ENCODE measurements around the gene CASP7. TPM values are rescaled to one million over a fixed set of nuclear protein-coding genes. Genes with fewer than 3 reads are reported as not detected.
A peak's percentile ranks its signal among the peaks of the same experiment; 100 is the strongest.

The CASP7 gene
- total RNA-seq, 1 donor from 2014 or later = 10.0 TPM

- FAIRE-seq (no peak), DNase-seq (ENCODE audit: low read depth) (no peak)
- Histone ChIP-seq H3K27me3 (ENCODE audit: control insufficient read depth, insufficient read depth, low read length) (peaks cover 2% of the 10 kb centered on the region), H3K36me3 (ENCODE audit: control insufficient read depth, insufficient read depth, low read length) (no peaks in the 10 kb centered on the region), H3K4me3 (ENCODE audit: low read depth, low read length) (no peak overlapping the region)
- no peak for TF ChIP-seq CTCF (IDR thresholded peaks at IDR 0.05; ENCODE audit: insufficient read depth, low read length, severe bottlenecking)
These were observed 62.8 kb downstream of the CASP7 start for GRCh38 chr10:113742466-113742865.

GRCh38 chr10:113743594-113743993 is 63.9 kb downstream of the CASP7 start:
- H3K4me3 ChIP-seq (ENCODE audit: low read depth, low read length) = no peak overlapping the region
- no peak for DNase-seq (ENCODE audit: low read depth)
- no peak for TF ChIP-seq CTCF (IDR thresholded peaks at IDR 0.05; ENCODE audit: insufficient read depth, low read length, severe bottlenecking)
- FAIRE-seq = no peak
- peaks cover 2% of the 10 kb centered on the region for H3K27me3 ChIP-seq (ENCODE audit: control insufficient read depth, insufficient read depth, low read length)
- no peaks in the 10 kb centered on the region for H3K36me3 ChIP-seq (ENCODE audit: control insufficient read depth, insufficient read depth, low read length)

GRCh38 chr10:113745374-113745773 is 65.7 kb downstream of the CASP7 start:
- no peak for TF ChIP-seq CTCF (IDR thresholded peaks at IDR 0.05; ENCODE audit: insufficient read depth, low read length, severe bottlenecking)
- peaks cover 2% of the 10 kb centered on the region for H3K27me3 ChIP-seq (ENCODE audit: control insufficient read depth, insufficient read depth, low read length)
- DNase-seq (ENCODE audit: low read depth) (no peak), FAIRE-seq (no peak)
- no peak overlapping the region for H3K4me3 ChIP-seq (ENCODE audit: low read depth, low read length)
- no peaks in the 10 kb centered on the region for H3K36me3 ChIP-seq (ENCODE audit: control insufficient read depth, insufficient read depth, low read length)

GRCh38 chr10:113746217-113746957 is 66.7 kb downstream of the CASP7 start:
- H3K27me3 ChIP-seq (ENCODE audit: control insufficient read depth, insufficient read depth, low read length) = peaks cover 2% of the 10 kb centered on the region
- DNase-seq (ENCODE audit: low read depth) (no peak), FAIRE-seq (no peak)
- no peak for TF ChIP-seq CTCF (IDR thresholded peaks at IDR 0.05; ENCODE audit: insufficient read depth, low read length, severe bottlenecking)
- no peak overlapping the region for H3K4me3 ChIP-seq (ENCODE audit: low read depth, low read length)
- H3K36me3 ChIP-seq (ENCODE audit: control insufficient read depth, insufficient read depth, low read length) = no peaks in the 10 kb centered on the region

GRCh38 chr10:113751181-113751732 is 71.5 kb downstream of the CASP7 start, which contains the start of gene PLEKHS1:
PLEKHS1 (plus strand) TSS chr10:113751682; CDS start chr10:113755278, 3,596 bp downstream.
- no peaks in the 10 kb centered on the region for H3K27me3 ChIP-seq (ENCODE audit: control insufficient read depth, insufficient read depth, low read length)
- FAIRE-seq (no peak), DNase-seq (ENCODE audit: low read depth) (peak; percentile 10)
- no peak within 1 kb of the TSS for H3K4me3 ChIP-seq (ENCODE audit: low read depth, low read length)
- H3K36me3 ChIP-seq (ENCODE audit: control insufficient read depth, insufficient read depth, low read length) = no peaks in the 10 kb centered on the region
- TF ChIP-seq CTCF (IDR thresholded peaks at IDR 0.05; ENCODE audit: insufficient read depth, low read length, severe bottlenecking) = no peak
